Ishikawa (cell line): ENCODE data around the gene GAR1.

Experiments used
- CEBPB ChIP-seq: IDR thresholded peaks from 2 replicates; pipeline ENCODE4 v1.6.1; 2012
- CREB1 ChIP-seq: IDR thresholded peaks from 2 replicates; pipeline ENCODE4 v1.6.1; 2012; ENCODE audit warnings: low read depth
- EGR1 ChIP-seq: IDR thresholded peaks from 2 replicates; pipeline ENCODE4 v1.6.1; 2012
- EP300 ChIP-seq: IDR thresholded peaks from 2 replicates; pipeline ENCODE4 v1.6.1; 2012; ENCODE audit warnings: borderline replicate concordance
- FOXM1 ChIP-seq: IDR thresholded peaks from 2 replicates; pipeline ENCODE4 v1.6.1; 2012; ENCODE audit warnings: low read depth, borderline replicate concordance
- MAX ChIP-seq: IDR thresholded peaks from 2 replicates; pipeline ENCODE4 v1.6.1; 2012
- NFIC ChIP-seq: IDR thresholded peaks from 2 replicates; pipeline ENCODE4 v1.6.1; 2012
- RAD21 ChIP-seq: IDR thresholded peaks from 2 replicates; pipeline ENCODE4 v1.6.1; 2012; ENCODE audit warnings: low read depth
- REST ChIP-seq: IDR thresholded peaks from 2 replicates; pipeline ENCODE4 v1.6.1; 2012; ENCODE audit warnings: low read depth, mild to moderate bottlenecking
- TAF1 ChIP-seq: IDR thresholded peaks from 2 replicates; pipeline ENCODE4 v1.6.1; 2012; ENCODE audit warnings: low read depth, mild to moderate bottlenecking
- TCF12 ChIP-seq: IDR thresholded peaks from 2 replicates; pipeline ENCODE4 v1.6.1; 2012; ENCODE audit warnings: low read depth
- TEAD4 ChIP-seq: IDR thresholded peaks from 2 replicates; pipeline ENCODE4 v1.6.1; 2012
- USF1 ChIP-seq: IDR thresholded peaks from 2 replicates; pipeline ENCODE4 v1.6.1; 2012
- YY1 ChIP-seq: IDR thresholded peaks from 2 replicates; pipeline ENCODE4 v1.6.1; 2012; ENCODE audit warnings: low read depth
- ZBTB7A ChIP-seq: IDR thresholded peaks from 2 replicates; pipeline ENCODE4 v1.6.1; 2012; ENCODE audit warnings: low read depth

Gene GAR1

GRCh38 chr4:109848501-109848900 lies 32.9 kb downstream of the GAR1 start:
- TF ChIP-seq TCF12, result no peak

- no peak for TF ChIP-seq EP300
- TF ChIP-seq CEBPB, result no peak
- TF ChIP-seq CREB1, result no peak
- no peak for TF ChIP-seq NFIC
- no peak for TF ChIP-seq RAD21
These were observed 35.0 kb downstream of the GAR1 start for GRCh38 chr4:109850601-109851000.

GRCh38 chr4:109861271-109861670 lies 45.7 kb downstream of the GAR1 start:
- no peak for TF ChIP-seq NFIC

- TF ChIP-seq EP300, result no peak
- no peak for TF ChIP-seq TEAD4
- no peak for TF ChIP-seq TAF1
- no peak for TF ChIP-seq TCF12
- TF ChIP-seq REST, result no peak
- no peak for TF ChIP-seq MAX
- TF ChIP-seq USF1, result no peak
- no peak for TF ChIP-seq YY1
- TF ChIP-seq CREB1, result no peak
These were observed 46.5 kb downstream of the GAR1 start for GRCh38 chr4:109861916-109862511.

GRCh38 chr4:109864134-109864533 lies 48.6 kb downstream of the GAR1 start:
- TF ChIP-seq USF1 (no peak), TEAD4 (no peak), TAF1 (no peak), REST (no peak), CREB1 (no peak), RAD21 (no peak), EGR1 (no peak), NFIC (no peak), CEBPB (no peak), YY1 (no peak)

- no peak for TF ChIP-seq MAX
- TF ChIP-seq USF1, result no peak
- no peak for TF ChIP-seq NFIC
- no peak for TF ChIP-seq TAF1
- TF ChIP-seq CREB1, result no peak
- TF ChIP-seq FOXM1, result no peak
- TF ChIP-seq YY1, result no peak
- TF ChIP-seq ZBTB7A, result no peak
- no peak for TF ChIP-seq TEAD4
- no peak for TF ChIP-seq EP300
- TF ChIP-seq RAD21, result no peak
- TF ChIP-seq CEBPB, result no peak
- no peak for TF ChIP-seq TCF12
- TF ChIP-seq REST, result no peak
- no peak for TF ChIP-seq EGR1
These were observed 54.5 kb downstream of the GAR1 start for GRCh38 chr4:109870061-109870460.
